HG03196 (cell line): ENCODE results near the gene DTNB.

Source experiments
- ATAC-seq: cut with Tn5 transposase; IDR thresholded peaks from one replicate; pipeline ENCODE4 v1.9.1; 2021; ENCODE audit not compliant: unreplicated experiment

Gene DTNB

DNA sequence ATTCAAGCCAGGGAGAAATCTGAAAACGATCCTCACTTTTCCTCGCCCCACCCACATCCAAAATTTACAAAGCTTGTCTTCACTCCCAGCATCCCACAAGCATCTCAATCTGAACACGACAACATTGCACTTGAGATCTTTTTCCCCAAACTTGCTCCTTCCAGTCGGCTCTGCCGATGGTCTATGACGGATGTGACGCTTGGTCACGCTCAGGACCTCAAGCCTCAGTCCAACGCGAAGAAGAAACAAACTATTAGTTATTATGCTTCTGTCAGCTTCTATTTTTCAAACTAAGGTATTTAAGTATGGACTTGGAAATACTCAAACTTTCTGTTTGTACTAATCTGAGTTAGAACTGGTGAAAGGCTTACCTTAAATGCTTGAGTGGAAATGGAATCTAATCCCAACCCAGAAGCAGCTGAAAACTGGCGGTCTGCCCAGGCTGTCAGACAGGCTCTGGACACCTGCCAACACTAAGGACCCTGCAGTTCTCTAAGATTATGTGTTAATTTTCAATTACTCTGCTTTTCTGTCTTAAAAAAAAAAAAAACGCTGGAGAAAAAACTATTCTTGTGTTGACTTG lies 199.5 kb downstream of the DTNB start:
- no peak for ATAC-seq

DNA sequence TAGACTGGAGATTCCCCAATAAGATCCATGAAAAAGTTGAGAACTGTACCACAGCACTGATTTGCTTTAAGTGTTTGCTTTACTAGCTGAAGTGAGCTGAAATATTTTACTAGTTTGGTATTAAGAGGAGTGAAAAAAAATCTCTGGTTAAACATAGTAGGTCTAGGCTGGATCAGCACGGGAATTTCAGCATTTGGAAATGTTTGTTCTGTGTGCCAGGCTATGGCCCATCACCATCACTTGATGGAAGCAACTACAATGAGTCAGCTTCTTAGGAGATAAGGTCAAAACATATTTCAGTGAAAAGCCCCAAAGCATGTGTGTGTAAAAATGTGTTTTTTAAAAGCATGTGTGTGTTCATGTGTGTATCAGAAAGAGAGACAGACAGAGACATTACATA lies 200.2 kb downstream of the DTNB start:
- ATAC-seq = no peak

DNA sequence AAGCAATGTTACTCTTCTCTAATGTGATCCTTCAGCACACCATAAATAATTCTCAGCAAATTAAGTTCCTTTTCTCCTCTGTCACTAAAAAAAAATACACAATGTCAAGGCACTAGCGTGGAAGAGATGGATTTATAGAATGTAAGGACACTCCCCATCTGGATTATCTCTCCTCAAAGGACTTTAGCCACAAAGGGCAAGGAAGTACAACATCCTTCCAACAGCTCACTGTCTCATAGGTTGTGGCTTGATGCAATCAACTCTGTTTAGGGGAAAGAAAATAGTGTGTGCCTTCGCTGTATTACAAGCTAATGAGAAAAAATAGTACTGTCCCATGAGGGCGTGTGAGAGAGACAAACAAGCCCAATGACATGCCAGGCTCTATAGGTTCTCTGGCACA lies 202.6 kb downstream of the DTNB start:
- no peak for ATAC-seq

DNA sequence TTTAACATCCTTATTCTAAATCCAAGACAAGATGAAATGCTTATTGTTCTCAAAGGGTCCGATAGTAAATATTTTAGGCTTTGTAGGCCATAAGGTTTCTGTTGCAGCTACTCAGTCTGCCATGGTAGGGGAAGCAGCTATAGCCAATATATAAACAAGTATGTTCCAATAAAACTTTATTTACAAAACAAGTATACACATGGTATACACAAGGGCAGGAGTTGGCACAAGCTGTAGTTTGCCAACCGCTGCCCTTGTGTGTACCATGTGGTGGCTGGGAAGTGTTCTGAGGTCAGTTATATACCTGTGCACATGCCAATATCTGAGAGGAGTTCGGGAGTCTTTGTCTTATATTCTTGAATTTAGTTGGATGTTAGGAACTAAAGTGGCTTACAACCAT lies 205.6 kb downstream of the DTNB start:
- no peak for ATAC-seq

DNA sequence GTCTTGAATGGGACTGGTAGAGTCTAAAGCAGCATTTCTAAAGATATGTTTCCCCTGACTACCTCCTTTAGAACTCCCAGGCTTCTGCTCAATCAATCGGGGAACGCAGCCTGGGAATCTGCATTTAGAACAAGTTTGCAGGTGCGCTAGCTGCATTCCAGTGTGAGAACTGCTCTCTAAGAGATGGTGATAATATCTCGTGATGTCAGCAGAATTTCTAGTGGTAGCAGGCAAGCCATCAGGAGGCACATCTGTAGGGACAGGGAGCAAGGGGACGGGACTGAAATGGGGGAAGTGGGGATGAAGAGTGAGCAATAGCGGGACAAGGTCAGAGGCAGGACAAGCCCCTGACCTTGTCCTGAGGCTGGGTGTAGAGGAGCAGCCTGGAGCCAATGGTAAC lies 211.4 kb downstream of the DTNB start:
- no peak for ATAC-seq

DNA sequence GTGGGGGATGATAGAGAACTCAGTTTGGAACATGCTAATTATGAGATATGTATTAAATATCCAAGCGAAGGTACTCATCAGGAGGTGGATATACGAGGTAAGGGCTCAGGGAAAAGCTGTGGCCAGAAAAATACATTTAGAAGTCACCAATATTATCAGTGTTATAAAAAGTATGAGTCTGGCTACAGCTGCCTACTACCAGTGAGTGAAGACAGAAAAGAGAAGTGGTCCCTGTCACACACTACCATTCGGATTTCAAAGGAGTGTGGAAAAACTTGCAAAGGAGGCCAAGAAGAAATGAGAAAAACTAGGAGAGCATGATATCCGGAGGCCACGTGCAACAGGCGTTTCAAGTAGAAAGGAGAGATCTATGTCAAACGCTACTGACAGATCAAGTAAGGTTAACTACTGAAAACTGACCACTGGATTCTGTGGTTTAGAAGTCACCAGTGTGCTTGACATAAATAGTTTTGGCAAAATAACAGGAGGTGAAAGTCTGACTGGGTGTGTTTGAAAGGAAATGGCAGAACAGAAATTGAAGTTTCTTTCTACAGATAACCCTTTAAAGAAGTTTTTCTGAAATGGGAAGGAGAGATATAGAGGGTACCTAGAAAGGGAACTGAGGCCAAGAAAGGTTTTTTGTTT lies 213.0 kb downstream of the DTNB start:
- no peak for ATAC-seq

DNA sequence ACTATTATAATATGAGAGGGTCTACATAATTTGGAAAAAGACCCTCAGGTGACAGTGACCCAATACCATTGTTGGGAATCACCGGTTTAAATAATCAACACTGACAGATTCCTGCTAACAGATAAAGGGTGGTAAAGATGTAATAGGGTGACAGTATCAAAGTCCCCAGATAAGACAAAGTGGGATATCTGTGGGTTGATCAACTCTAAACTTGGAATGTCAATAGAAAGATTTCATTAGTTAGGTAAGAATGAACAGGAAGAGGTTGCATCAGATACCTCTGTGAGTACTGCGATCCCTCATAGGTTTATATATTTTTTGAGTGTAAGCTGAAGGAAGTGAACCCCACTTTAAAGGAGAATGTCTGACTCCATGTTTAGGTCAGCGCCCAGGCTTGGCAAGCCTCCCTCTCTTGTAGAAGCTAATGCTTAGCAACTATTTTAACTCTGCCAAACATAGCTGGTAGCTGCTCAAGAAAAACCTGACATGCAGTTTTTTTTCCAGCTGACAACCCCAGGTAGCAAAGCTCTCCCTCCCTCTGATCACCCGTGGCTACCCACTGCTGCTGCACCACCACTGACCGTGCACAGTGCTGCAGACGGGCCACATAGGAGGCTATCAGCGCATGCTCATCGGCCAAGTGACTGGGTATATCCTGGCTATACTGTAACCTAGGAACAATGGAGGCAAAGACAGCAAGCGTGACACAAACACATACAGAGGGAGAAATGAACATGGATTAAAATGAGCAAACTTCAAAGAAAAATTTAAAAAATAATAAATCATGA lies 218.4 kb downstream of the DTNB start:
- no peak for ATAC-seq

DNA sequence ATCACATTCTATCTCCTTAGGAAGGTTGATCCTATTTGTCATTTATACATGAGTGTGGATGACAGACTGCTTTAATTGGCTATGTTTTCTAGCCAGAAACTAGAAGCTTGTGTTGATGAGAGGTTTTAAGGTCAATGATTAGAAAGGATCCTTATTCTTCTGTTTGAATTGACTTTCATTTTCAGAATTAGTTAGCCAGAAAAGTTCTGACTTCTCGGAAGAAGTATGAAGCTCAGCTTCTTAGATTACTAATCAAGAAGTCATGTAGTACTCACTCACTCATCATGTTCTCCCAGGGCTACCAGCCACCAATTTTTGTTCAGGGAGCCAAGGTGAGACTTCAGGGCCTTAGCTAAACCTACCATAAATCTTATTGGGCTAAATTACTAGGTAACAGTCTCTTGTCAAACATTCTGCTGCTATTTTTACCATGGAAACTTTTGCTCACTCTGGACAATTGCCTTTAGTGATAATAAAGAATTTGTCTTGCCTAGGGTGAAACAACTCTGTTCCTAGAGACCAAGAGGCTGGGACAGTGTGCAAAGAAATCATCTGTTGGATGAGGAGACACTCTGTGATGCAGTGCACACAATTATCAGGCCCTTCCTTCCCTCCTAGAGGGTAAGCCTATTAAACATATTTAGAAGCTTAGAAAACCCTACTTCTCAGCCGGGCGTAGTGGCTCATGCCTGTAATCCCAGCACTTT lies 220.0 kb downstream of the DTNB start:
- peak; percentile 85 for ATAC-seq

DNA sequence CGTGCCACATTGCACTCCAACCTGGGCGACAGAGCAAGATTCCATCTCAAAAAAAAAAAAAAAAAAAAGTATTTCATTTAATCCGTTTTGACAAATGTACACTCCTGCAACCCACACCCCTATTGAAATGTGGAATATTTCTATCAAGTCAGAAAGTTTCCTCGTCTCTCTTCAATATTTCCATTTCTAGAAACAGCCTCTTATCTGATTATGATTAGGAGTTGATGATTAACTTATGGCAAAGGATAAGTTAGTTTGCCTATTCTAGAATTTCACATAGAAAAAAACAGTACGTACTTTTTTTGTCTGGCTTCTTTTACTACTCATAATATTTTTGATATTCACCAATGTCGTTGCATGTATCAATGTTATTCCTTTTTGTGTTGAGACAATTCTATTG lies 224.6 kb downstream of the DTNB start:
- no peak for ATAC-seq

DNA sequence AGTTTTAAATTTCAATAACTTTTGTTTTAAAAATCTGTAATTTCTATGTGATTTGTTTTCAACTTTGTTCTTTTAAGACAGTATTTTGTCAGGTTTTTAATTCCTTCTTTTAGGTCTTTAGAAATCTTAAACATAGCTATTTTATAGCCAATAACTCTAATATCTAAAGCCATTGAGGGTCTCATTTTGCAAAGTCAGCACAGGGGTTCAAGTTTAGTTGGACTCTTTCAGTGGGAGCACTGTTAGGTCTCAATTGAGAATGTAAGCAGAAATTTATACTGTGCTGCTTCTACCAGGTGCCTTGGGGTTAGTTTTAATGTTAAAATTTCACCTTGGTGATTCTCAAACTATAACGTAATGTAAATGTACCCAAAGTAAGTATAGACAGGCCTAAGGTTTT lies 226.4 kb downstream of the DTNB start:
- ATAC-seq = no peak

DNA sequence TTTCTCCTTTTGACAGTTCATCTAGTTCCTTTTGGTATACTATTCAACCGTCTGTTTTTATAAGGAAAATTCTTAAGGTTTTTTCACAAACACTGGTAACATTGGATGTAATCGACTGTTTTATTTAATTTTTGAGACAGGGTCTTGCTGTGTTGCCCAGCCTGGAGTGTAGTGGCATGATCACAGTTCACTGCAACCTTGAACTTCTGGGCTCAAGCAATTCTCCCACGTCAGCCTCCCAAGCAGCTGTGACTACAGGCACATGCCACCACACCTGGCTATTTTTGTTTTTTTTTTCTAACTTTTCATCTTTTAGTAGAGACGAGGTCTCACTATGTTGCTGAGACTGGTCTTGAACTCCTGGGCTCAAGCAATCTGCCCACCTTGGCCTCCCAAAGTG lies 227.3 kb downstream of the DTNB start:
- ATAC-seq = no peak

DNA sequence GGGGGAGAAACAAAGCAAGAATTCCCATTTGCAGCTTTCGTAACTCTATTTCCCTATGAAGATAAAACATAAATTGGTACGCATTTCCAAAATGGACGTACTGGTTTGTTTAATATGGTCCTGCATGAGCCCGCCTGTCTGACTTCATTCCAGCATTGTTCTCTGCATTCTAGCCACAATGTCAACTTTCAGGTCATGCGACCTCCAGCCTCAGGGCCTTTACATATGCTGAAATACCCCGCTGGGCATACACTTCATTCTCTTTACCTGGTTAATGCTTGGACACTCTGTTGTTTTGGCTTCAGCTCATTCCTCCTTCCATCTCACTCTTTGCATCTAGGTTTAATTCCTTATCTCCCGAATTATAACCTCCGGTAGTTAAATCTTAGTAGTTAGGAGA lies 227.9 kb downstream of the DTNB start:
- no peak for ATAC-seq

DNA sequence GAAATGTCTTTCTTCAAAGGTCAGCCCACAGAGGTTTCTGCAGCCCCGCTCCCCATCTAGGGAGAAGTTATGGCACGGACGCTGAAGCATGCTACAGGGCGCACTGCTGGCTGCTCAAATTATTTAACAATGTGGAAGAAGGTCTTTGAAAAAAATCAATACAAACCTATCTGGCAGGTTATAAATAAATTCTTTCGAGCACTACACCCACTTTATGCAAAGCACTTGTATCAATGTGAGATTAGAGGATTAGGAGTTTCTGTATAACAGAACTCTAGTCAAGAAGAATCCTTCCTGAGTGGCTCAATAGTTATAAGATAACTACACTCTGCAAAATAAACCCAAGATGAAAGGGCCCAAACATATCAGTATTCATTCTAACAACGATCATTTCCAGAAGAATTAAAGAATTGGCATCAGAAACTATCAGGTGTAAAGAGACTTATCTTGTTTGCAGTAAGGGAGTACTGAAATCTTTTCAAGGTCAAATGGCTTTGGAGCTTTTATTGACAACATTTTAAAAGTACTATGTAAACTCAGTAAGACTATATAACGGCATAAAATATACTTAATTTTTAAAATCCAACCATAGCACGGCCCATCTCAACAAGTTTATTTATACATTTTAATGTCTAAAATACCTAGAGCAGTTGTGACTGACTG lies 228.6 kb downstream of the DTNB start:
- no peak for ATAC-seq

DNA sequence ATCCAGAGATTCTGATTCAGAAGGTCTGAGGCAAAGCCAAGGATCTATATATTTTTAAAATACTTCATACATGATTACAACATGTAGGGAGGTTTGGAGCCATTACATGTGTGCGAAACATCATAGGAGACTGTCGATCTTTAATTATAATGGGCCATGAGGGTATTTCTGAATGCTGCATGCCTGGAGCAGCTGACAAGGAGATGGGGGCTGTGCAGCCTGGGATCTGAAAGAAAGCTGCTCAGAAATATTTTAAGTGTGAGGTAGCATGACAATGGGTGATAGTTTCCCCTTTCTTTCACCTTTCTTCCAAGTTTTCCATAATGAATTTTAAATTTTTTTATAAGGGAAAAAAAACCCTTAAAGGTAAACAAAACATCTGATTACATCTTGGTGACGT lies 229.6 kb downstream of the DTNB start:
- ATAC-seq = no peak

DNA sequence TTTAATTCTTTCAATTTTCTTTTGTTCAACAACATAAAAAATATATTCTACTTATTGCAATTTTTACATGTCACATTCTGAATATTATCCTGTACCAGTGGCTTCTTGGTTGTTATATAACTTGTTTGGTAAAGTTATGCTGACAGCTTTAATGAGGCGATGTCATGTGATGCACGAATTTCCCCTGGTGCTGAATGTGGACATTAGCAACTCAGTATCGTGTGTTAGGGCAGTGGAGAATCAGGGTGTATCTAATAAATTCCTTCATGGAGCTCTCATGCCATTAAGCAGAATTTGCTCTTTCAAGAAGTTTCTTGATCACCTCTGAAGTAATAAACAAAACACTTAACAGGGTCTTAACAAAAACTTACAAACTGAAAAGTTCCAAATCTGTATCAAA lies 232.0 kb downstream of the DTNB start:
- ATAC-seq = no peak

DNA sequence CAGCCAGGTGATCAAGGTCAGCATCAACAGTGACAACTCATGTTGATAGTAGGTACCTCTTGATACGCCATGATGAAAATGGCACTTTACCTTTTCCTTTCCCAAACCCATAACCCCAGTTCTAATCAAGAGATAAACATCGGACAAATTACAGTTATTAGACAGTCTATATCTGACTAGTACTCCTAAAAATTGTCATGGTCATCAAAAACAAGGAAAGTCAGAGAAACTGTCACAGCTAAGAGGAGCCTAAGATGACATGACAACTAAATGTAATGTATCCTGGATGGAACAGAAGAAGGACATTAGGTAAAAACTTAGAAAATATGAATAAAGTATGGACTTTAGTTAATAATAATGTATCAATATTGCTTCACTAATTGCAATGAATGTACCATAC lies 234.6 kb downstream of the DTNB start:
- ATAC-seq = no peak

DNA sequence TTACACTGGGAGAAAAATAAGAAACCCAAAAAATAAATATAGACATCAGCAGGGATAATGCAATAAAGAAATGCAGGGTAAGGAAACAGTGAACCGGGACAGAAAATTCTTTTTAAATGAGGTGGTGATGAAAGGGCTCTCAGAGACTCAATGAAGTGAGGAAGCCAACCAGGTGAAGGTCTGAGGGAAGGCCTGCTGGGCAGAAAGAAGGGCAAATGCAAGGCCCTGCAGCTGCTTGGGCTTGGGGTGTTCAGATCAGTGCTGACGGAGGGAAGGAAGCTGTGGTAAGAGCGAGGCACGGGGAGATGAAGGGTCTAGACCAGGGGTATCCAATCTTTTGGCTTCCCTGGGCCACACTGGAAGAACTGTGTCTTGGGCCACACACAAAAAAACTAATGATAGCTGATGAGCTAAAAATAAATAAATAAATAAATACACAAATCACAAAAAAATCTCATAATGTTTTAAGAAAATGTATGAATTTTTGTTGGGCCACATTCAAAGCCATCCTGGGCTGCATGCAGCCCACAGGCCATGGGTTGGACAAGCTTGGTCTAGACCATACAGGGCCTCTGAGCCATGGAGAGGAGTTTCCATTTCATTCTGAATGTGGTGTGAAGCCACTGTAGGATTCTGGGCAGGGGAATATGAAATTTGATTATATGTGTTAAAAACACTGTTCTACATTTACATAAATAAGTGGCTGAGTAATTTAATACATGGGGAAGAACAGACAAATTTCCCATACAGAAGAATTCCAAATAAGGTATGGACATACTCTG lies 235.3 kb downstream of the DTNB start:
- no peak for ATAC-seq

DNA sequence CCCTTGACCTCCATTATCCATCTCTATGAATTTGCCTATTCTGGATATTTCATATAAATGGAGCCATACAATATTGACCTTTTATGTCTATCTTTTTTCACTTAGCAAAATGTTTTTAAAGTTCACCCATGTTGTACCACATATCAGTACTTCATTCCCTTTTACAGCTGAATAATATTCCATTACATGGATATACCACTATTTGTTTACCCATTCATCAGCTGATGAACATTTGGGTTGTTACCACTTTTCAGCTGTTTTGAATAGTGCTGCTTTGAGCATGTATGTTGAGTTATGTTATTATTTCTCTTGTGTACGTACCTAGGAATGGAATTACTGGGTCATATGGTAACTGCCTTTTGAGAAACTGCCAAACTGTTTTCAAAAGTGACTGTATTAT lies 238.0 kb downstream of the DTNB start:
- ATAC-seq = no peak

DNA sequence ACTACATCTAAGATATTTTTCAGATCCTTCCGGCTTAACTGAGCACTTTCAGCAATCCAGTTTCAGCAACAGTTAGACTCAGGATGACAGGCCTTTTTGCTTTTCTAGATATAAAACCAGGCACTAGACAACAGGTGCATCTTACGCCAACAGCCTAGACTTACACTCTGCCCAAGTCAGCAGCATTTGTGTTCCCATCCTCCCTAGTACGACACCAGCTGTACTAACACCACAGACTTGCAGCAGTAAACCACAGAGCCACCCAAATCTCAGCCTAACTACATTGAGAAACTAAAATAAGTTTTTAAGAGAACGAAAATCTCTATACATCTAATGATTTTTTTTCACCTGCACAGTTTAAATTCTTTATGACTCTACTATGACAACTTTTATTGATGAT lies 241.8 kb downstream of the DTNB start:
- no peak for ATAC-seq

DNA sequence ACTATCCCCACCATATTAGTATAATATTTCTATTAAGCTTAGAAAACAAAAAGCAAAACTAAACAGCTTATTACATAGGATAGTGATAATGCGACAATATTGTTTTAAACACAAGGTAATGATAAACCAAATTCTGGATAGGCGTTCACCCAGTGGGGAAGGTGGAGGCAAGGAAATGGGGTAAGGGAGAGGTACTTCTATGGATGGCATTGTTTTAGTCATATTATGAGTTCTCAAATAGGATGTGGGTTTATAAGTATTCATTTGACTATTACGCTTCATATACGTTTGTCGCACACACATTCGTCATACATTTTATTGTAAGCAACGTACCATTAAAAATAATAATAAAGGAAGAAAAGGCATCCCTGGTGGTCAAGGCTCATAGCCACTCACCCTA lies 242.8 kb downstream of the DTNB start:
- ATAC-seq = no peak

DNA sequence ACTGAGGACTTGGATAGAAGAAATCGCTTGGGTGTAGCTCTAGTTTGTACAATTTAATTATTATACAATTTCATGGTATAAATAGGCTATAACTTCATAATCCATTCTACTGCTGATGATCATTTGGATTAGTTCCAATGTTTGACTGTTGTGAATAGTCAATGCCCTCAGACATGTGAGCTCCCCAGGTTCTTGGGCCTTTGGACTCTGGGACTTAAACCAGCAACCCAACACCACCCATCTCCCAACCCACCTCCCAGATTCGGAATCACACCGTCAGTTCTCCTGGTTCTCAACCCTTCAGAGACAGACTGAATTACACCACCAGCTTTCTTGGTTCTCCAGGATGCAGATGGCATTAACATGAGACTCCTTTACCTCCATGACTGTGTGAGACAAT lies 247.1 kb downstream of the DTNB start:
- ATAC-seq = no peak
